Measurements from ENCODE around the gene MAFF.
"Not testable (repeated sequence)": the region's sequence is repeated elsewhere in the genome, so short reads cannot be mapped to it uniquely, and the experiment has no call there.

Gene MAFF

DNA sequence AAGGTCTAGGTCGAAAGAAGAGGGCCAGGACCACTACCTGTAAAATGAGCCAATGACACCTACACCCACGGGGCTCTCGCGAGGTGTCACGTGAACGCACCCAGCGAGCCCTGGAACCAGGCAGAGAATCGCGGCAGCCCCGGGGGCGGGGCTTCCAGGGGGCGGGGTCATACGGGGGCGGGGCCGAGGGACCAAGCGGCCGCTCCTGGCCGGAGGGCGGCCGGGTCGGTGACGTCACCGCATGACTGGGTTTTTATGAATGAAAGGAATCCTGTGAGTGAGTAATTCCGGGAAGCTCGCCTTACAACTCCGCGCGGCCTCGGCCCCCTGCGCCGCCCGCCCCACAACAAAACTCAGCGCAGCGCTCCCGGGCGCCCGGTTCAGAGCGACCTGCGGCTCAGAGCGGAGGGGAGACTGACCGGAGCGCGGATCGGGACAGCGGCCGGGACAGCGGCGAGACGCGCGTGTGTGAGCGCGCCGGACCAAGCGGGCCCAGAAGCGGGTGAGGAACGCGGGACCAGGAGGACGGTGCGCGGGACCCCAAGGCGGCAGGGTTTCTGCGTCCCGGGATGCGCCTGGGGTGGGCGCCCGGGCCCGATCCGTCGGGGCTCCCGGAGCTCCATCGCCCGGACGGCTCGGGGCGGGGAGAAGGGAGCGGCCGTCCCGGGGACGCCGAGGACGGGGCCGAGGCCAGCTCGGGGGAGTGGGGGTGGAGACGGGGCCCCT, at the start of gene MAFF:
Gene MAFF (plus strand): TSS at position 284 of the 726 bp plus-strand sequence. CDS start 11,860 bp downstream, outside the sequence.
- peak; percentile 46 to 87 for DNase-seq

DNA sequence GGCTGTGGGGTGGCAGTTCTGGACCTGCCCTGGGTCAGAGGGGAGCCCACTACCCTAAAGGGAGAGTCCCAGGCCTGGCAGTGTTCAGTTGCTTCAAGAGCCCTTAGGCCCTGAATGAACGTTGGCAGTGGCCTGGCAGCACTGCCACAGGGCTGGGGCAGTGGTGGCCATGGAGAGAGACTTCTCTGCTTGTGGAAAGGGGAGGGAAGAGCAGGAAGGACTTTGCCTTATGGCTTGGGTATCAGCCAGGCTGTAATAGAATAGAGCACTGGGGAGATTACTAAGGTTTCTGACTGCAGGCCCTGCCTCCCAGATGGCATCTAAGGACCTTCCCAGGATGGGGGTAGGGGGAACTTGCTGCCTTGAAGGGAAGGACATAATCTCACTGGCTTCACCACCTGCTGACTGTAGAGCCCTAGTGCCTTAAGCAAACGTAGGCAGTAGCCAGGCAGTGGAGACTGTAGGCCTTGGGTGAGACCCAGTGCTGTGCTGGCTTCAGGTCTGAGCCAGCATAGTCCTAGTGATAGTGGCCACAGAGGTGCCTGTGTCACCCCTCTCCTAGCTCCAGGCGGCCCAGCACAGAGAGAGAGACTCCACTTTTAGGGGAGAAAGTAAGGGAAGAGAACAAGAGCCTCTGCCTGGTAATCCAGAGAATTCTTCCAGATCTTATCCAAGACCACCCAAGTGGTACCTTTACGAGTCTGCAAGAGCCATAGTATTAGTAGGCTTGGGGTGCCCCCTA, 47.8 kb upstream of the MAFF start:
- no peak for DNase-seq

DNA sequence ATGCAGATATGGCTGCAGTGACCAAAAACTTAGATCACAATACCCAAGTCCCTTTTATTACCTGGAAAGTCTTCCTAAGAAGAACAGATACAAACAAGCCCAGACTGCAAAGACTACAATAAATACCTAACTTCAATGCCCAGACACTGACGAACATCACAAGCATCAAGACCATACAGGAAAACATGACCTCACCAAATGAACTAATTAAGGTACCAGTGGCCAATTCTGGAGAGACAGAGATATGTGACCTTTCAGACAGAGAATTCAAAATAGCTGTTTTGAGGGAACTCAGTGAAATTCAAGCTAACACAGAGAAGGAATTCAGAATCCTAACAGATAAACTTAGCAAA, 47.3 kb upstream of the MAFF start:
- not testable (repeated sequence) for DNase-seq

DNA sequence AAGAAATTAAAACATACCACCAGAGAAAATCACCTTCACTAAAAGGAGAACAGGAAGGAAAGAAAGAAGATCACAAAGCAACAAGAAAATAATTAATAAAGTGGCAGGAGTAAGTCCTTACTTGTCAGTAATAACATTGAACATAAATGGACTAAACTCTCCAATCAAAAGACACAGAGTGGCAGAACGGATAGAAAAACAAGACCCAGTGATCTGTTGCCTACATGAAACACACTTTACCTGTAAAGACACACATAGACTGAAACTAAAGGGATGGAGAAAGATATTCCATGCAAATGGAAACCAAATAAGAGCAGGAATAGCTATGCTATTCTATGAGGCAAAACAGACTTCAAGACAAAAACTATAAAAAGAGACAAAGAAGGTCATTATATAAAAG, 46.1 kb upstream of the MAFF start:
- no peak for DNase-seq

DNA sequence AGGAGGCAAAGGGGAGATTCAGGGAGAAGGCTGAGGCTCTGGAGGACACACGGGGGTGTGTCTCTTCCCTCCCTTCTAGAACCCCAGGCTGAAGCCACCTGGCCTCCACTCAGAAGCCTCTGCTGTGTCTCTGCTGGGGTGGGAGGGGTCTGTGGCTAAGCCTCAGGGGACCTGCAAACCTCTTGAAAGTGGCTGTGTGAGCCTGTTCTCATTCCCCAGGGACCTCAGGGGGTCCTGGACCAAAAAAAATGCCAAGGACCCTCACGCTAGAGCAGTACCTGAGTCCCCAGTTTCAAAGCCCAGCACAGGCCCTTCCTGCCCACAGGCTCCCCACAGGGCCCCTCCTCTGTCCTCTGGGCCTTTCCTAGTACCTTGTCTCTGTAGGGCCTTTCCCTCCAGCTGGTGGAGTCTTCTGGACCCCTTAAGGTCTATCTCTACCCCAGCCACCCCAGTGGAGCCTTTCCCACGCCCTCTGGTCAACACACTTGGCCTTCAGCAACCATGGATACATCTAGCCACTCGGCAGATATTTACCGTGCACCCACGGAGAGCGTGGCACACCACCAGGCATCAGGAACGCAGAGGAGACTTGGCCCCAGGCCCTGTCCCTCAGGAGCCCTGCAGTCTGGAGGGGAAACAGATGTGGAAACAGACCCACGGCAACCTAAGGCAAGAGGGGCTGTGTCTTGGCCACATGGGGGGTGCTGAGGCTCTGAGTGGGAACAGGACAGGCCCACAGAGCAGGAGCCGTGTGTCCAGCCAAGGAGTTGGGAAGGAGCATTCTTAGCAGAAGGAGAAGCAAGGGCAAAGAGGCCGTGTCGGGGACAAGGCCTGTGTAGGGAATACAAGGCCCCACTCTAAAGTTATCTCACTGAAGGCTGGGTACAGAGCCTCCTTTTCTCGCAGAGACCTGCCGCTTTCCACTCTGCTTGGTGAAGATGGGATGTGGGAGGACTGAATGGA, 38.6 kb upstream of the MAFF start:
- no peak for DNase-seq

DNA sequence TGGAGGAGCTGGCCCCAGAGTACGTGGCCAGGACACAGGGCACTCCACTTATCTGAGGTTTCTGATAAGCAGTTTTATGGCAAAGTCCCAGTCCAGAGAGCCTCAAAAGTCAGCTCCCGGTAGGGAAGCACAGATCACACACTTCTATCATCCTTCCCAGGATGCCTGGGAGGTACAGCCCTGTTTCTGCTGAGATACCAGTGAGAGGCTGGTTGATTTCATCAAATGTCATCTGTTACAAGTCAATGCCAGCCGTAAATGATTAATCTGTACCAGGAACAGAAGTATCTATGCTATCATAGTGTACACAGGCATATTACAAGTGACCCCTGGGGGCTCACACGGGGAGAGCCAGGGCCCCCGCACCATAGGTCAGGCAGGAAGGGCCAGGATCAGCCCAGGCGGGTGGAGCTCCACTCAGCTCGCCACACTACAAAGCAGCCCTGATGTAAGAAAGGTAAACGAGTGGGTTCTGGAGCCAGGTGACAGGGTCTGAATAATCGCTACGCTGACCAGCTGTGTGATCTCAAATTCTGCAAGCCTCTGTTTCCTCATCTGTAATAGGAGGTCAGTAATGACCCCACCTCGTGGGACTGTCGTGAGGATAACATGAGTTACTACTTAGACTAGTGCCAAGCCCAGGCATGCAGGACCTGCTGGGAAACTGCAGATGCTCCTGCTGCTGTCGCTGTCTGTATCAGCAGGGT, 37.8 kb upstream of the MAFF start:
- DNase-seq, result no peak

DNA sequence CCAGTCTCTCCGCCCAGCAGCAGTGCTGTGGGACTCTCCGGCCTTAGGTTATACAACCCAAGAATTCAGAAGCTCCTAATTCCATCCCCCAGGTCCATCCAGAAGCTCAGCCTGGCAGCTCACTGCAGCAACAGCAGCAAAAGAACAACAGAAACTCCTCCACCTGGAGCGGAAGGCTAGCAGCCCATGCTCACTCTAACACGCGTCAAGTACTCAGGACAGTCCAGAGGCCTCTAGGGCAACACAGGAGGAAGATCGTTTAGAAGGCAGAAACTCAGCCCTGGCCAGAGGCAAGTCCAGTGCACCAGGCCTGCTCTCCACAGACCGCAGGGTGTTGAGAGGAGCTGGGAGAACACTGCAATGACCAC, 37.3 kb upstream of the MAFF start:
- DNase-seq, result no peak

DNA sequence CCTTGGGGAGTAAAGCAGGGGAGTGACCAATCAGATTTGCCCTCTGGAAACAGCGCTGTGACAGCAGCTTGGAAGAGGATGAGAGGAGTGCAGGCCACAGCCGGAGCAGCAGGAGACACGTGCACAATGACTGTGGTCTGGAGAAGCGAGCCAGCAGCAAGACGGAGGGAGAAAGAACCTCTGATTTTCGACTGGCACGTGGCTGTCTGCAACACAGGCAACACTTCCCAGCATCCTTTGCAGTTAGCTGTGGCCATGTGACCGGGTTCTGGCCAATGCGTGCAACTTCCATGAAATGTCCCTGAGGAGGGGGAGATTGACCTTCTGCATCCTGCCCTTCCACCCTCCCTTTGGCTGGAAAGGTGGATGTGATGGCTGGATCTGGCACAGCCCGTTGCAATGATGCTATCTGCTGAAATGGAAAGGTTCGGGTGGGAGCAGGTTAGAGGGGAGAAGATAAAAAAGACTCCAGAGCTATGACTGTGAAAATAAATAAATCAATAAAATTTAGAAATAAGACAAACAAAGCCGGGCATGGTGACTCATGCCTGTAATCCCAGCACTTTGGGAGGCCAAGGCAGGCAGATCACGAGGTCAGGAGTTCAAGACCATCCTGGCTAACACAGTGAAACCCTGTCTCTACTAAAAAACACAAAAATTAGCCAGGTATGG, 35.7 kb upstream of the MAFF start:
- no peak for DNase-seq

DNA sequence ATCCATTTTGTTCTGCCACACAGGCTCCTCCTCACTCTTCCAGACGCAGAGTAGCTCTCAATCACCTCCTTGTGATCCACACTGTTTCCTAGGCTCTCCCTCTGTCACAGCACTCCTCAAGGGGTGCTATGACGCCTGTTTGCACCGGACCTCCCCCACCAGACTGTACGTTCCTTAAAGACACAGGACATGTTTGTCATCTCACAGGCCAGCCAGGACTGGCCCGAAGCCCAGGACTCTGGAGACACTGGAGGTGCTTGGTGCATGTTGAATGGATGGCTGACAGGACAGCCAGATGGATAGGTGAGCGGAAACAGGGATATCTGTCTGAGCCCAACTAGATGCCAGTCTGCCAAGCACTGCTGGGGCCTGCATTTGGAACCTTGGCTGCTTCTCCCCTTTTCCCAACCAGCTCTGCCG, 33.8 kb upstream of the MAFF start:
- no peak for DNase-seq

DNA sequence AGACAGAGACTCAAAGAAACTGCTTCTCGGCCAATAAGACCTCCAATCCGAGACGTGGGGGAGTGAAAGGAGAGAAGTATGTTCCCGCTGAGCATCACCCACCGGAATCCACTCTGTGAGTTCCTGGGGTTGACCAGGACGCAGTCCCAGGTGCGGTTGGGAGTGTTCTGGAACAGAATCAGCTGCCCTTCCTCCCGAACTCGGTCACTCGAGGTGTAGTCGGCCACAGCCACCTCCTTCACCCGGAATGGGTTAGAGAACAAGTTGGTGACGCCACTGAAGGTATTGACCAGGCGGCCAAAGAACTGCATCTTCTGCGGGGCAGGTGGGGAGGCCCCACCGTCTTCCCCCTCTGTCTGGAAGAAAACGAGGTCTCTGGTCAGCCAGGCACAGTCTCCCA, 32.7 kb upstream of the MAFF start:
- DNase-seq, result no peak

DNA sequence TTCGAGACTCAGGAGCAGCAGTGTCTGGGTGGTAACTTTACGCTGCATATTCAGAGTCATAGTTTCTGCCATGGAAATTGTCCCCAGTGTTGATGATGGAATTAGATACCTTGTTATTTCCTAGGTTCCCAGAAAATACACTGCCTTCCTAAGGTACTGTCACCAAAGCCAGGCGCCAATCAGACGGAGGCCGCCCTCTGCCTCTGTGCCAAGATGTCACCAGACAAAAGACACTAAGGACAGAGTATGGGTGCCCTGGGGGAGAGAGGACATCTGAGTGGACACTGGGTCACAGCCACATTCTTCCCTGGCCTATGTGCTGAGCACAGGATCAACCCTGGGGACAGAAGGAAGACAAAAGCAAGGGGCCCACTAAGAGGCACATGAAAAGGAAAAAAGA, 31.3 kb upstream of the MAFF start:
- no peak for DNase-seq

DNA sequence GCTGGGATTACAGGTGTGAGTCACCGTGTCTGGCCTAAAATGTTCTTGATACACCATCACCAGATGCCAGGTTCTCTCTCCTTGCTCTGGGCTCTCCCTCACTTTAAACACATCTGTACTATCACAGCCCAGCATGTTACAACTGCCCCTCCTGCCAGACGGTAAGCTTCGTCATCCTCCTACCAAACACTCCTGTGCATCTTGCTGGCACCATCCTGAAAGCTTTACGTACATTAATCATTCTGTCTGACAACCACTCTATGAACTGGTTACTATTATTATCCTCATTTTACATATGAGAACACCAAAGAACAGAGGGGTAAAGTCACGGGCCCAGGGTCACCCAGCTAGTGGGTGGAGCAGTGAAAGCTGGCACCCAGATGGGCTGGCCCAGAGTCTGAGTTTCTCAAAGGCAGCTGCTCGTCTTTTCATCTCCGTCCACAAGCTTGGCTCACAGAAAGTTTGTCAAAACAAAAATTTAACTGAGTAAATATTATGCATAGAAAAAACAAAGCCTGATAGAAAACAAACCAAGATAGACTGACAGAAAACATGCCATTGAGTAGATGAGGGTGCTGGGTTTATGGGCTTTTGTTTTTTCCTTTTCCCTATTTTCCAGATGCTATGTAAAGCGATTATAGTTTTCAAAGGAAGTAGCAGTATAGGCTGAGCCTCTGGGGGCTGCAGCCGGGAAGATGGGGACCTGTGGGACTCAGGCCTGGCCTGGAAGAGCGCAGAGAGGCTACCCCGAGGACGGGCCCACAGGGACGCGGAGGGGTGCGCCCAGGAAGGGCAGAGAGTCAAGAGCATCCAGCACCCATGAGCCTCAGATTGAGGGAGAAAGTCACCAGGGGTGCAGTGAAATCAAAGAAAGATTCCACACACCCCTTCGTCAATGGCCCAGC, 29.6 kb upstream of the MAFF start:
- no peak for DNase-seq

DNA sequence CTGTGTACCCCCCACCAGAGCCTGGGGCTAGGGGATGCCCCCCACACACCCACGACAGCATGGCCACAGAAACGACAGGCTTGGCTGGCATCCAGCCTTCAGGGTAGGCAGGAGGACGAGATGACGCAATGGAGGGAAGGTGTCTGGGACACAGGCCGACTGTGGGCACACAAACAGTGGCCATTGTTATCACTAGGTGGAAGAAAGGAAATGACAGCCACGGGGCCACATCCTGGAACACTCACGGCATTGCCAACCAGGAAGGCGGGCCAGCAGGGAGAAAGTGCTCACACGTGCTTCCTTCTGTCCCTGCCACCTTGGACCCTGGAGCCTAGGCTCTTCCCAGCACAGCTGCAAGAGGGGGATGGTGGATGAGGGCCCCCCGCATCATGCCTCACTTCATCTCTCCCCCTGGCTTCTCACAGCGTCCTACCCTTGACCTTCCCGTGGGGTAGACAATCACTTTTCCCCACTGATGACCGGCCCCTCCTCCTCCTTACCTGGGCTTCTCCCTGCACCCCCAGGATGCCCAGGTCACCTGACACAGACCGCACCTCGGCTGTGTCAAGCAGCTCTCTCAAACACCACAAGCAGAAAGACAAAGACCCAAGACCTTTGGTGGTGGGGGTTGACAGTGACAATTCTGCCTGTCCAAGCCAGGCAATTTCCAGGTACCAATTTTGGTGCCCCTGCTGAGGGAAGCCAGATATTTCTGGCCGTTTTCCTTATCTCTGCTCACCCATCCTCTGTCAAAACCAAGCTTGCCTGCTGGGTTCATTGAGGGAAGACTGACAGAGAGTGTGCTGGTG, 28.8 kb upstream of the MAFF start:
- DNase-seq, result no peak

DNA sequence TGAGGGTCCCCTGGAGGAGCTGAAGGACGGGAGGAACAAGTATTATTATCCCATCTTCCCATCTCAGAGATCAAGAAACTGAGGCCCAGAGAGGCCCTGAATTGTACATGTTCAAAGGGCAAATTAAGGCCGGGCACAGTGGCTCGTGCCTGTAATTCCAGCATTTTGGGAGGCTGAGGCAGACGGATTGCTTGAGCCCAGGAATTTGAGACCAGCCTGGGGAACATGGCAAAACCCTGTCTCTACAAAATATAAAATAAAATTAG, 28.2 kb upstream of the MAFF start:
- no peak for DNase-seq

DNA sequence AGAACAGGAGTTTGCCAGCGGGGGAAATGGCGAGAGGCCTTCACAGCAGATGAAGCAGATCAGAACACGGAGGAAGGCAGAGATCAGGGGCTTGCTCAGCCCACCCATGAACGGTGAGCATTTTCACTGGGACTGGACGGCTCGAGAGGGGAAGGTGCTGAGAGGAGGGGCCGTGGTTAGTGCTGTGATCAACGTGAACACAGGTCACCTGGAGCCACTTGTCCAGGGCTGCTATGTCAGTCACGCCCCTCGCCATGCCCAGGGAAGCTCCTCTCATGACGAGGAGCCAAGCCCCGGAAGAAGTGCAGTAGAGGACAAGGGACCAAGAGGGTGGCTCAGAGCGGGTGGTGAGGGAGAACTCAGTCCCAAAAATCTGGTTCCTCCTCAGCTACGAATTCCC, 27.2 kb upstream of the MAFF start:
- no peak for DNase-seq

DNA sequence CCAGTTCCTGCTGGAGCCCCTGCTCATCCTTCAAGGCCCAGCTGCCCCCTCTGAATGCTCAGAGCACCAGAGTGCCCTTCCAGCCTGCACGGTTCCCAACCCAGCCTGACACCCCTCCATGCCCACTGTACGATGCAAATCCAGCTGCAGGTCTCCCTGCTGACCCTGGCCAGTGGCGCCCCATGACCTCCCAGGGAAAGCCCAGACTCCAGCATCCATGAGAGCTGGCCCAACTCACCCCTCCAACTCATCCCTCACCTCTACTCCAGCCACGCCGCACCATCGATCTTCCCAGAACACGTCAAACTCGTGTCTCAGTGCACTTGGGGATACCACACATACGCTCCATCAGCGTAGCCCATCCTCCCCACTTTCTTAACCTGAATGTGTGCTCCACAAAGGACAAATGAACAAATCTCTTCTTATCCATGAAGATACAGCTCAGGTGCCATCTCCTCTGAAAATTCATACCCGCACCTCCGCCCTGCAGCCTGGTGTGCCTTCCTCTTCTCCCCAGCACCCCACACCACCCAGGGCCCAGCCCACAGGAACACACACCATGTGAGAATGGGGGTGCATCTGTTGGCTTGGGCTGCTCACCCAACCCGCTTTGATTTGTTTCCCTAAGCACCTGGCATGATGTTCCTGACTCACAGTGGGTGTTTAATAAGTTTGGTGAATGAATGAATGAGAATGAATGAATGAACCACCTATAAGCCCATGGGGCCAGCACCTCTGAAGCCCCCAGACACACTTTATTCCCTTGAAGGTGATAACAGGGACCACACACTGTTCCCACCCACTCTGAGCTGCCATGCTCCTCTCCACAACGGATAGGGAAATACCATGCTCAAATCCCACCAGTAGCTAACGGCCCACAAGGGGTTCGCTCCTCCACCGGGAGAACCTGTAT, 26.3 kb upstream of the MAFF start:
- DNase-seq, result no peak

DNA sequence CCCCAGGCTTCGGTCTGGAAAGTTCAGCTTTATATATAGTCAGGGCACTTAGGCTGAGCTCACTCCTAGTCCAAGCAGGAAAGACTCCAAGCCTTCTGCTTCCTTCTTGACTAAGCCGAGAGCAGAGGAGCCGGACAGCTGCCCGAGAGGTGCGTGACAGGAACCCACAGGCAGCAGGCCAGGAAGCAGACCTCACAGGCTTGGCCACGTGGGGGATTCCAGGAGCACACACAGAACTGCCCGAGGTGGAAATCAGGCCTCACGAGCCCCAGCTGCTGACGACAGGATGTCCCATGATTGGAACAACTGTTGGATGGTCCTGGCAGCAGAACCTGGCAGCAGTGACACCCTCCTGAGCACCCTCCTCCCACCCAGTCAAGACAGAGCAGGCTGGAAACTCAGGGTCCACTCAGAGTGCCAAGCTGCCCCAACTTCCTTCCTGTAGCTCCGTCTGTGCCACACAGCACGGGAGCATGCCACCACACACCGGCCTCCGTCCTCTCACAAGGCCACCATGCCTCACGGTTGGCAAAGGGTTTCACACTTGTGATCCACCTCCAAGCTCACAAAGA, 25.5 kb upstream of the MAFF start:
- DNase-seq, result no peak

DNA sequence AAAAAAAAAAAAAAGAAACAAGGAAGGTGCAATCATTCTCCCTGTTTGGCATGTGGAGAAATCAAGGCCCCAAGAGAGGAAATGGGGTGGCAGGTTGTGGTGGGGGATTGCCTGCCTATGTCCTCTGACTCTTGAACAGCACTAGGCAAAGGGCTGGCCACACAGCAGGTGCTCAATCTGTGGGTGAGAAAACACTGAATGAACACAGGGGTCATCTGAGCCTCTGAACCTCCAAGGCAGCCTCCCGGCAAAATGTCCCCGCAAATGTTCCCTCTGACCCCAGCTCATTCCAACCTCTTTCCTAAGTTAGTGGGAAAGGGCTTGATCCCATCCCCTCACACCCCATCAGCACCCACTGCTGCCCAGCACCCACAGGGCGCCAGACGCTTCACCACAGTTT, 24.8 kb upstream of the MAFF start:
- no peak for DNase-seq

DNA sequence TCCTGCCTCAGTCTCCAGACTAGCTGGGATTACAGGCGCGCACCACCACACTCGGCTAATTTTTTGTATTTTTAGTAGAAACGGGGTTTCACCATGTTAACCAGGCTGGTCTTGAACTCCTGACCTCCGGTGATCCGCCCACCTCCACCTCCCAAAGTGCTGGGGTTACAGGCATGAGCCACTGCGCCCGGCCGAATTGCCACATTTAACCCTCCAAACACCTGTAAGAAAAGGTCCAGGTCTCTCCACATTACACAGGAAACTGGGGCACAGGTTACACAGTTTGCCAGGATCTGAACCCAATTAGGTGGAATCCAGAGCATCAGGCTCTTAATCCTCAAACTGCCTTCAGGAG, 24.2 kb upstream of the MAFF start:
- not testable (repeated sequence) for DNase-seq

Measured in NCI-H526 (cell line).